ENCODE results near the gene PTRH1.

Gene PTRH1

DNA sequence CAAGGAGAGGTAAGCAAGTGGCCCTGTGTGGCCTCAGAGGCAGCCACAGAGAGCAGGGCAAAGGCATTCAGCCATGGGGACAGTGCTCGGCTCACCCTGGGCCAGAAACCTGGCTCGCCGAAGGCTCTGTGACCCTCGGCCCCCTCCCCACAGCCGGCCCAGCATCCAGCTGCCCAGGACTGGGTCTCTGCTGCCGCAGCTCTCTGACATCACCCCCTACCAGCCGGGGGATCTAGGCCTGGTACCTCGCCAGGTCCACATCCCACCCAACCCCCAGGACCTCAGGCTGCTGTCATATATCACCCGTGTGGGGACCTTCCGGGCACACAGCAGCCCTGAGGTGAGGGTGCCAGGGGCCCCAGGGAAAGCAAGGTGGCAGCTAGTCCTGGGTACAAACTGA, 2.6 kb downstream of the PTRH1 start:
- Histone ChIP-seq H3K27me3 (ENCODE audit: insufficient read depth, poor library complexity, severe bottlenecking) (no peaks in the 10 kb centered on the region), H3K4me3 (replicated peaks; ENCODE audit: insufficient read depth, low read length) (no peak overlapping the region), H3K27ac (replicated peaks) (no peak overlapping the region)
- no peak for DNase-seq (ENCODE audit: low read depth in 1 of 2, low spot score in 1 of 2)
- TF ChIP-seq, protein P1, sequence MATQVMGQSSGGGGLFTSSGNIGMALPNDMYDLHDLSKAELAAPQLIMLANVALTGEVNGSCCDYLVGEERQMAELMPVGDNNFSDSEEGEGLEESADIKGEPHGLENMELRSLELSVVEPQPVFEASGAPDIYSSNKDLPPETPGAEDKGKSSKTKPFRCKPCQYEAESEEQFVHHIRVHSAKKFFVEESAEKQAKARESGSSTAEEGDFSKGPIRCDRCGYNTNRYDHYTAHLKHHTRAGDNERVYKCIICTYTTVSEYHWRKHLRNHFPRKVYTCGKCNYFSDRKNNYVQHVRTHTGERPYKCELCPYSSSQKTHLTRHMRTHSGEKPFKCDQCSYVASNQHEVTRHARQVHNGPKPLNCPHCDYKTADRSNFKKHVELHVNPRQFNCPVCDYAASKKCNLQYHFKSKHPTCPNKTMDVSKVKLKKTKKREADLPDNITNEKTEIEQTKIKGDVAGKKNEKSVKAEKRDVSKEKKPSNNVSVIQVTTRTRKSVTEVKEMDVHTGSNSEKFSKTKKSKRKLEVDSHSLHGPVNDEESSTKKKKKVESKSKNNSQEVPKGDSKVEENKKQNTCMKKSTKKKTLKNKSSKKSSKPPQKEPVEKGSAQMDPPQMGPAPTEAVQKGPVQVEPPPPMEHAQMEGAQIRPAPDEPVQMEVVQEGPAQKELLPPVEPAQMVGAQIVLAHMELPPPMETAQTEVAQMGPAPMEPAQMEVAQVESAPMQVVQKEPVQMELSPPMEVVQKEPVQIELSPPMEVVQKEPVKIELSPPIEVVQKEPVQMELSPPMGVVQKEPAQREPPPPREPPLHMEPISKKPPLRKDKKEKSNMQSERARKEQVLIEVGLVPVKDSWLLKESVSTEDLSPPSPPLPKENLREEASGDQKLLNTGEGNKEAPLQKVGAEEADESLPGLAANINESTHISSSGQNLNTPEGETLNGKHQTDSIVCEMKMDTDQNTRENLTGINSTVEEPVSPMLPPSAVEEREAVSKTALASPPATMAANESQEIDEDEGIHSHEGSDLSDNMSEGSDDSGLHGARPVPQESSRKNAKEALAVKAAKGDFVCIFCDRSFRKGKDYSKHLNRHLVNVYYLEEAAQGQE (IDR thresholded peaks at IDR 0.05; ENCODE audit: insufficient replicate concordance, low read depth), result no peak
- TF ChIP-seq GABPA (IDR thresholded peaks at IDR 0.05; ENCODE audit: low read depth) (no peak), POLR2AphosphoS5 (IDR thresholded peaks at IDR 0.05; ENCODE audit: low read depth) (no peak), SPI1 (IDR thresholded peaks at IDR 0.05; ENCODE audit: borderline replicate concordance, low read depth) (no peak)
- TF ChIP-seq, protein P2, sequence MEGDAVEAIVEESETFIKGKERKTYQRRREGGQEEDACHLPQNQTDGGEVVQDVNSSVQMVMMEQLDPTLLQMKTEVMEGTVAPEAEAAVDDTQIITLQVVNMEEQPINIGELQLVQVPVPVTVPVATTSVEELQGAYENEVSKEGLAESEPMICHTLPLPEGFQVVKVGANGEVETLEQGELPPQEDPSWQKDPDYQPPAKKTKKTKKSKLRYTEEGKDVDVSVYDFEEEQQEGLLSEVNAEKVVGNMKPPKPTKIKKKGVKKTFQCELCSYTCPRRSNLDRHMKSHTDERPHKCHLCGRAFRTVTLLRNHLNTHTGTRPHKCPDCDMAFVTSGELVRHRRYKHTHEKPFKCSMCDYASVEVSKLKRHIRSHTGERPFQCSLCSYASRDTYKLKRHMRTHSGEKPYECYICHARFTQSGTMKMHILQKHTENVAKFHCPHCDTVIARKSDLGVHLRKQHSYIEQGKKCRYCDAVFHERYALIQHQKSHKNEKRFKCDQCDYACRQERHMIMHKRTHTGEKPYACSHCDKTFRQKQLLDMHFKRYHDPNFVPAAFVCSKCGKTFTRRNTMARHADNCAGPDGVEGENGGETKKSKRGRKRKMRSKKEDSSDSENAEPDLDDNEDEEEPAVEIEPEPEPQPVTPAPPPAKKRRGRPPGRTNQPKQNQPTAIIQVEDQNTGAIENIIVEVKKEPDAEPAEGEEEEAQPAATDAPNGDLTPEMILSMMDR (IDR thresholded peaks at IDR 0.05; ENCODE audit: insufficient read depth, low read length), result no peak

DNA sequence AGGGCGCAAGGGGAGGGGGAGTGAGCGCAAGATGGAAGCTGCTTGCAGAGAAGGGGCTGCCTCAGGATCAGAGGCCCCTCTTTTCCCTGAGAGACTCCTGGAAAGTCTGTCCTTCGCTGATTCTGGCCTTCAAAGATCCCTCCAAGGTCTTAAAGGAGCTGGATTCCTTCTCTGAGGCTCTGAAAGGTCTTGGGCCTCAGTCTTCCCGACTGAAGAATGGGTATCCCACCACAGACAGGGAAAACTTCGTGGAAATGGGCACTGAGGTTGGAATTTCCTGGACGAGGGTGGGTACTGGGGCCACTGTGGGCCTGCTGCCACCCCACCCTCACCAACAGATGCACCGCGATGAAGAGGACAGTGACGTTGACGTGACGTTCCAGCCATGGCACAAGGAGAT, 3.1 kb downstream of the PTRH1 start:
- no peak overlapping the region for H3K4me3 ChIP-seq (replicated peaks; ENCODE audit: insufficient read depth, low read length)
- TF ChIP-seq SPI1 (IDR thresholded peaks at IDR 0.05; ENCODE audit: borderline replicate concordance, low read depth) (no peak), POLR2AphosphoS5 (IDR thresholded peaks at IDR 0.05; ENCODE audit: low read depth) (no peak), GABPA (IDR thresholded peaks at IDR 0.05; ENCODE audit: low read depth) (no peak)
- TF ChIP-seq, protein P1 (IDR thresholded peaks at IDR 0.05; ENCODE audit: insufficient replicate concordance, low read depth), result no peak
- TF ChIP-seq, protein P2 (IDR thresholded peaks at IDR 0.05; ENCODE audit: insufficient read depth, low read length), result no peak
- no peak overlapping the region for H3K27ac ChIP-seq (replicated peaks)
- H3K27me3 ChIP-seq (ENCODE audit: insufficient read depth, poor library complexity, severe bottlenecking), result no peaks in the 10 kb centered on the region
- no peak for DNase-seq (ENCODE audit: low read depth in 1 of 2, low spot score in 1 of 2)

DNA sequence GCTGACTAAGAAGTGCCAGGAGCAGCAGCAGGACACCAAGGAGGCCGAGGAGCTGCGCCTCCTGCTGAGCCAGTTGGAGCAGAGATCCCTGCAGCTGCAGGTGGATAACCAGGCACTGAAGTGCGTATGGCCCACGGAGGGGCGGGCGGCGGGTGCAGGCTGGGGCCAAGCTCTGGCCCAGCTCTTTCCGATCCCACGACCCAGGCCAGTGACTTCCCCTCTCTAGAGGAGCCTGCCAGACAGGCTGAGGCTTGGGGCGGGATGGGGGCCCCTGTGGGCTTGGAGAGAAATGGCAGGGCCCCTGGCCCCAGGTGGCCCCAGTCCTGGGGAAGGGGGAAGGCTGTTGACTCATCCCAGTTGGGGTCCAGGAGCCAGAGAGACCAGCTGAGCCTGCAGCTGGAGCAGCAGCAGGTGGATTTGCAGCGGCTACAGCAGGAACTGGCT, 3.6 kb downstream of the PTRH1 start:
- Histone ChIP-seq H3K27me3 (ENCODE audit: insufficient read depth, poor library complexity, severe bottlenecking) (no peaks in the 10 kb centered on the region), H3K4me3 (replicated peaks; ENCODE audit: insufficient read depth, low read length) (no peak overlapping the region), H3K27ac (replicated peaks) (no peak overlapping the region)
- TF ChIP-seq GABPA (IDR thresholded peaks at IDR 0.05; ENCODE audit: low read depth) (no peak), POLR2AphosphoS5 (IDR thresholded peaks at IDR 0.05; ENCODE audit: low read depth) (no peak), SPI1 (IDR thresholded peaks at IDR 0.05; ENCODE audit: borderline replicate concordance, low read depth) (peak; percentile 74)
- TF ChIP-seq, protein P2 (IDR thresholded peaks at IDR 0.05; ENCODE audit: insufficient read depth, low read length), result no peak
- TF ChIP-seq, protein P1 (IDR thresholded peaks at IDR 0.05; ENCODE audit: insufficient replicate concordance, low read depth), result no peak
- peak in 1 of 2 experiments; percentile 57 for DNase-seq (ENCODE audit: low read depth in 1 of 2, low spot score in 1 of 2)
